LNCAP (cell line): ENCODE results near the gene ZMYND10.

Source experiments
- TF ChIP-seq, protein P1 (sequence below): fragments of 450-650 bp; IDR thresholded peaks from 2 replicates; pipeline ENCODE4 v1.5.1; 2017; ENCODE audit warnings: mild to moderate bottlenecking

ZMYND10 gene

DNA sequence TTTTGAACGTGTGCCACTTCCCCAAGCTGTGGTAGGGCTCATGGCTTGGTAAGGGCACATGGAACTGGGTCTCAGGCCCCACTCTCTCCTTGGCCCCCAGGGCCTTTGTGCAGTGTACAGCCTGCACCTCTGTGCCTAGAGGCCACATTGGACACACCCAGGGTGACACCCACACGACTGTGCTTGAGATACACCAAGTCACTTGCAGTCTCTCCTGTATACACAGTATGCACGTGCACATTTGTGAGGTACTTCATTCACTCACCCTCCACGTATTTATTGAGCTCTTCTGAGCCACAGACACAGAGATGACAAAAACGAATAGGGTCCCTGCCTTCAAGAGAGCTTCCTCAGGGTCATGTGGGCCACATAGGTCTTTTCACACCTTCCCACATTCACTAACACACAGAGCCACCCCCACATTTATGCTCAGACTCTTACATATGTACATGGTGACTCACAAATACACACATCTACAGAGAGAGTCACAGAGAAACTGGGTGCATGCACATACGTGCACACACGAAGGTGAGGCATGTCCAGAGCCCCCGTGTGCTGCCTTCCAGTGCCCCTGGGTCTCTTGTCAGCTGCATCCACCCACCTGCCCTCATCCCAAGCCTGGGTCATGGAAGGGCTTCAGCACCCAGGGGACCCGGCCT, 23.6 kb upstream of the ZMYND10 start:
- TF ChIP-seq, protein P1, sequence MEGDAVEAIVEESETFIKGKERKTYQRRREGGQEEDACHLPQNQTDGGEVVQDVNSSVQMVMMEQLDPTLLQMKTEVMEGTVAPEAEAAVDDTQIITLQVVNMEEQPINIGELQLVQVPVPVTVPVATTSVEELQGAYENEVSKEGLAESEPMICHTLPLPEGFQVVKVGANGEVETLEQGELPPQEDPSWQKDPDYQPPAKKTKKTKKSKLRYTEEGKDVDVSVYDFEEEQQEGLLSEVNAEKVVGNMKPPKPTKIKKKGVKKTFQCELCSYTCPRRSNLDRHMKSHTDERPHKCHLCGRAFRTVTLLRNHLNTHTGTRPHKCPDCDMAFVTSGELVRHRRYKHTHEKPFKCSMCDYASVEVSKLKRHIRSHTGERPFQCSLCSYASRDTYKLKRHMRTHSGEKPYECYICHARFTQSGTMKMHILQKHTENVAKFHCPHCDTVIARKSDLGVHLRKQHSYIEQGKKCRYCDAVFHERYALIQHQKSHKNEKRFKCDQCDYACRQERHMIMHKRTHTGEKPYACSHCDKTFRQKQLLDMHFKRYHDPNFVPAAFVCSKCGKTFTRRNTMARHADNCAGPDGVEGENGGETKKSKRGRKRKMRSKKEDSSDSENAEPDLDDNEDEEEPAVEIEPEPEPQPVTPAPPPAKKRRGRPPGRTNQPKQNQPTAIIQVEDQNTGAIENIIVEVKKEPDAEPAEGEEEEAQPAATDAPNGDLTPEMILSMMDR: no peak

DNA sequence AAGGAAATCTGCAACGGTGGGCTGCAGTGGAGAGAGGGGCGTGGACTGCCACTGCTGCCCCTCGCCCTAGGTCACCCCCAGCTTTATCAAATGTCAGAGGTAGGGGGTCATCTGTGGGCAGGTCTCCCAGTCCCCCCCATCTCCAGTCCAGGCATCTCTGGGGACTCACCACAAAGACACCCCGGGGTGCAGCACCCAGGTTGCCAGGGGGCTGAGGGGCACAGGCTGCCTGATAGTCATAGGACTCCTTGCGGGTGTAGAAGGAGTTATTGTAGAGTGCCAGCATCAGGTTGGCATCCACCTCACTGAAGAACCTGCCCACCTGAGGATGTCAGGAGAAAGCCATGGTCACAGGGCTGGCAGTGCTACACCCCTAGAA, 20.3 kb upstream of the ZMYND10 start:
- TF ChIP-seq, protein P1: no peak

- TF ChIP-seq, protein P1: no peak
Observed at GRCh38 chr3:50365080-50365841, 19.7 kb upstream of the ZMYND10 start.

GRCh38 chr3:50364573-50365079, 19.1 kb upstream of the ZMYND10 start:
- TF ChIP-seq, protein P1: no peak

DNA sequence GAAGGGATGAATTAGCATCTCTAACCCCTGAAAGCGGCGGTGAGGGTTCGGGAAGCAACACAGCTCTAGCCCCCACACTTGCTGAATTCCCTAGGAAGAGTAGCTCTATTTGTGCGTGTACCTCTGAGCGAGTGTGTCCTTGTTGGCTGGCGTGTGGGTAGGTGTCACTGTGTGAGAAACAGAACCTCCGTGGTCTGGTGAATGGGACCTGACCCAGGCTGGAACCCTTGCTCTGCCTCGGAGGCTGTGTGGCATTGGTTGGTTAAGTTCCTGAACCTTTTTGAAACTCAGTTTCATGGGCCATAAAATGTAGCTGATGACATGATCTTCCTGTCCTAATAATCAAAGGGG, 14.2 kb upstream of the ZMYND10 start:
- TF ChIP-seq, protein P1: no peak

GRCh38 chr3:50358911-50359759, 13.6 kb upstream of the ZMYND10 start, which contains the start of gene TMEM115:
TMEM115 (minus strand) TSS chr3:50359521; CDS start chr3:50359063, 458 bp downstream.
- TF ChIP-seq, protein P1: no peak

DNA sequence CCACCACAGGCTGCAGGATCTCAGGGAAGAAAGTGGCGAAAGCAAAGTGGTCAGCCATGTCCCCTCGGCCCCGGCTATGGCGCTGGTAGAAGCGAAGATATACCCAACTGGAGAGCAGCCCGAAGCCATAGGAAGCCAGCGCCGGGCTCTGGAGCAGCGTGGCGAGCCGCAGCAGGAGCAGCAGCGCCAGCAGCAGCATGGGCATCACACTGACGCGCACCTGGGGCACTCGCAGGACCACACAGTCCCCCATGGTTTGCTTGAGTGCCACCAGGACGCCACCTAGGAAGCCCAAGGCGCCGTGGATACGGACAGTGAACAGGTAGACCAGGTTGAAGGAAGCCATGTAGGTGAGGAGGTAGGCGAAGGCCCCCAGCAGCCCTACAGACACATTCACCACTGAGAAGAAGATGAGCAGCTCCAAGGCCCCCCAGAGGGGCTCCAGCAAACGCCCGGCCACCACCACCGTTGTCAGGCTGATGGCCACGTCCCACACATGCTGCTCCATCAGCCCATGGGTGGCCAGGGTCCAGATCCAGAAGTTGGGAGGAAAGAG, 12.9 kb upstream of the ZMYND10 start:
- TF ChIP-seq, protein P1: no peak
